CD4-positive, alpha-beta memory T cell (primary cell): ENCODE measurements around the gene MOSPD3. TPM values are rescaled to one million over a fixed set of nuclear protein-coding genes. Genes with fewer than 3 reads are reported as not detected.

Source experiments
- CTCF ChIA-PET: fragments of 350-600 bp; sonication (Branson Sonifier 250); formaldehyde crosslinking; loops from one replicate; lab custom pipeline; 2021; ENCODE audit warnings: inconsistent platforms; ENCODE audit not compliant: partially characterized antibody; lab: Charles Lee
- POLR2A ChIA-PET: fragments of 350-600 bp; sonication (Branson Sonifier 250); formaldehyde crosslinking; loops from one replicate; lab custom pipeline; 2021; ENCODE audit not compliant: partially characterized antibody; lab: Charles Lee
- DNase-seq, 5 donors: peaks; one replicate each; pipeline versions ENCODE4 v3.0.0 to v3.0.0-alpha.2; 2020 to 2022; ENCODE audit warnings: mixed read lengths in 1 of 5
- H3K27ac ChIP-seq: one replicate; pipeline ENCODE4 v1.7.0; 2013; ENCODE audit warnings: low read depth, low read length
- H3K27me3 ChIP-seq: 2 replicates; pipeline ENCODE4 v1.7.0; 2013; ENCODE audit warnings: mild to moderate bottlenecking, low read length, moderate library complexity; ENCODE audit not compliant: insufficient read depth
- H3K36me3 ChIP-seq: 2 replicates; pipeline ENCODE4 v1.7.0; 2013; ENCODE audit warnings: mild to moderate bottlenecking, low read length, moderate library complexity; ENCODE audit not compliant: insufficient read depth
- H3K4me1 ChIP-seq: 2 replicates; pipeline ENCODE4 v1.7.0; 2013; ENCODE audit warnings: mild to moderate bottlenecking, low read length, moderate library complexity; ENCODE audit not compliant: insufficient read depth
- H3K4me3 ChIP-seq, 2 donors: one replicate each; pipeline ENCODE4 v1.7.0; 2013; ENCODE audit warnings: low read length in 2 of 2, mild to moderate bottlenecking in 1 of 2
- H3K9me3 ChIP-seq, 2 donors: one replicate each; pipeline ENCODE4 v1.7.0; 2013; ENCODE audit warnings: low read length in 2 of 2, control low read depth in 1 of 2; ENCODE audit not compliant: control insufficient read depth in 1 of 2
- H3K27ac Mint-ChIP-seq, 7 donors: one replicate each; pipeline ENCODE4 v1.8.0; 2020 to 2021; ENCODE audit warnings: mixed read lengths in 7 of 7, mild to moderate bottlenecking in 6 of 7, inconsistent platforms in 3 of 7, moderate library complexity in 3 of 7
- H3K27me3 Mint-ChIP-seq, 2 donors: one replicate each; pipeline ENCODE4 v1.8.0; 2020 to 2021; ENCODE audit warnings: mixed read lengths in 2 of 2
- H3K36me3 Mint-ChIP-seq, 2 donors: one replicate each; pipeline ENCODE4 v1.8.0; 2020 to 2021; ENCODE audit warnings: mixed read lengths in 2 of 2, inconsistent platforms in 1 of 2, mild to moderate bottlenecking in 1 of 2
- H3K4me1 Mint-ChIP-seq, 4 donors: one replicate each; pipeline ENCODE4 v1.8.0; 2020 to 2021; ENCODE audit warnings: mixed read lengths in 4 of 4, mild to moderate bottlenecking in 1 of 4
- H3K4me3 Mint-ChIP-seq, 8 donors: one replicate each; pipeline ENCODE4 v1.8.0; 2020 to 2021; ENCODE audit warnings: mixed read lengths in 8 of 8, mild to moderate bottlenecking in 7 of 8, moderate library complexity in 6 of 8, inconsistent platforms in 3 of 8
- H3K9me3 Mint-ChIP-seq, 8 donors: one replicate each; pipeline ENCODE4 v1.8.0; 2020 to 2021; ENCODE audit warnings: mixed read lengths in 8 of 8, mild to moderate bottlenecking in 5 of 8, inconsistent platforms in 3 of 8, moderate library complexity in 1 of 8
- intact Hi-C: fragments of 100-400 bp; cut with micrococcal nuclease; formaldehyde crosslinking; loops from one replicate; pipeline ENCODE4 v1.15.1; 2023
- polyA plus RNA-seq, 2 donors: library from polyadenylated mRNA; unstranded; fragments of 300-500 nt; fragmentation: Illumina TruSeq; gene quantifications; one replicate each; pipeline ENCODE4 v1.2.3, GENCODE V29; 2021
- total RNA-seq, 2 experiments: library from RNA; stranded (reverse); gene quantifications; one replicate each; pipeline ENCODE4 v1.2.3, GENCODE V29; 2021

Gene MOSPD3
- total and polyA plus RNA-seq, 4 experiments from 2014 or later, result 13.4 to 32.1 (median 20.1) TPM

DNA sequence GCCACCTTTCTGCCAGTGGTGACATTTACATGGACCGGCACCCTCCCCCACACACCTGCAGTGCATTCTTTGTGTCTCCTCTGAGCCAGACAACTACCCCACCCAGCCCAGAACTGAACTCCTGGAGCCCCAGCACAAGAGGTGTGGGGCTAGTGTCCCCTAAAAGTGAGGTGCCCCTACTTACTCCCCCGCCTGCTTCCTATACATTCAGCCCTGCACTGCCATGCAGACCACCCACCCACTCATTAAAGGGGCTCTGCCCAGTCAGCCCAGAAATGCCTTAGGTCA, 40.6 kb upstream of the MOSPD3 start:
- no peaks in the 10 kb centered on the region for H3K27me3 Mint-ChIP-seq
- H3K36me3 ChIP-seq, result peaks cover 25% of the 10 kb centered on the region
- no peak overlapping the region for H3K27ac ChIP-seq
- intact Hi-C loops, result no loop called here
- peaks cover 14 to 51% (median 24%) of the 10 kb centered on the region in 4 donors for H3K4me1 Mint-ChIP-seq
- H3K9me3 ChIP-seq, result no peaks in the 10 kb centered on the region
- ChIA-PET POLR2A (interaction anchor here (0.8 to 12.1 kb wide), 8 partner anchors 8 to 134 kb away, joined by 3 to 307 read pairs (median 5); partner anchors contain the start of genes AGFG2, FBXO24, LRCH4 and NYAP1), CTCF (interaction anchor here (0.5 to 1.8 kb wide), 4 partner anchors 12 to 17 kb away, joined by 3 to 7 read pairs (median 6); partner anchors contain the start of genes FBXO24 and LRCH4)
- peak overlapping the region in 5 of 7 donors; percentile 37 to 80 (median 59) for H3K27ac Mint-ChIP-seq
- H3K4me3 ChIP-seq, result no peak overlapping the region
- peak overlapping the region in 2 of 8 donors; percentile 12 to 71 for H3K4me3 Mint-ChIP-seq
- peaks cover 0 to 2% (median 0%) of the 10 kb centered on the region in 8 donors for H3K9me3 Mint-ChIP-seq
- H3K27me3 ChIP-seq, result no peaks in the 10 kb centered on the region
- no peak for DNase-seq
- H3K4me1 ChIP-seq, result peaks cover 37% of the 10 kb centered on the region
- peaks cover 4 to 29% of the 10 kb centered on the region in 2 donors for H3K36me3 Mint-ChIP-seq

- H3K4me1 Mint-ChIP-seq, result peaks cover 14 to 51% (median 24%) of the 10 kb centered on the region in 4 donors
These were observed 39.9 kb upstream of the MOSPD3 start for GRCh38 chr7:100572281-100572948.

GRCh38 chr7:100572949-100573675, 39.2 kb upstream of the MOSPD3 start:
- ChIA-PET CTCF (interaction anchor here (1.4 kb wide), 1 partner anchor 132 kb away, joined by 3 read pairs; the partner anchor contains the start of gene POP7), POLR2A (interaction anchor here (1.0 to 12.1 kb wide), 2 partner anchors 13 to 29 kb away, joined by 3 to 307 read pairs; partner anchors contain the start of genes FBXO24, LRCH4 and PCOLCE)
- H3K9me3 Mint-ChIP-seq, result peaks cover 0 to 2% (median 0%) of the 10 kb centered on the region in 8 donors
- Histone ChIP-seq H3K4me1 (peaks cover 30% of the 10 kb centered on the region), H3K27ac (no peak overlapping the region), H3K9me3 (no peaks in the 10 kb centered on the region), H3K4me3 (no peak overlapping the region), H3K27me3 (no peaks in the 10 kb centered on the region), H3K36me3 (peaks cover 36% of the 10 kb centered on the region)
- H3K27ac Mint-ChIP-seq, result no peak overlapping the region
- DNase-seq, result no peak
- no peak overlapping the region for H3K4me3 Mint-ChIP-seq
- peaks cover 4 to 31% of the 10 kb centered on the region in 2 donors for H3K36me3 Mint-ChIP-seq
- intact Hi-C loops, result no loop called here
- peaks cover 14 to 45% (median 19%) of the 10 kb centered on the region in 4 donors for H3K4me1 Mint-ChIP-seq
- no peaks in the 10 kb centered on the region for H3K27me3 Mint-ChIP-seq

More at GRCh38 chr7:100572281-100572948, 39.9 kb upstream of the MOSPD3 start:
- Mint-ChIP-seq H3K27me3 (no peaks in the 10 kb centered on the region), H3K4me3 (no peak overlapping the region), H3K36me3 (peaks cover 4 to 31% of the 10 kb centered on the region in 2 donors), H3K27ac (peak overlapping the region in 2 of 7 donors; percentile 59 to 70), H3K9me3 (peaks cover 0 to 2% (median 0%) of the 10 kb centered on the region in 8 donors)
- Histone ChIP-seq H3K27me3 (no peaks in the 10 kb centered on the region), H3K4me1 (peaks cover 37% of the 10 kb centered on the region), H3K36me3 (peaks cover 29% of the 10 kb centered on the region), H3K4me3 (no peak overlapping the region), H3K27ac (no peak overlapping the region), H3K9me3 (no peaks in the 10 kb centered on the region)
- ChIA-PET CTCF (interaction anchor here (1.4 kb wide), 1 partner anchor 133 kb away, joined by 3 read pairs; the partner anchor contains the start of gene POP7), POLR2A (interaction anchor here (1.0 to 12.1 kb wide), 2 partner anchors 14 to 29 kb away, joined by 3 to 307 read pairs; partner anchors contain the start of genes FBXO24, LRCH4 and PCOLCE)
- DNase-seq, result no peak
- intact Hi-C loops, result no loop called here

DNA sequence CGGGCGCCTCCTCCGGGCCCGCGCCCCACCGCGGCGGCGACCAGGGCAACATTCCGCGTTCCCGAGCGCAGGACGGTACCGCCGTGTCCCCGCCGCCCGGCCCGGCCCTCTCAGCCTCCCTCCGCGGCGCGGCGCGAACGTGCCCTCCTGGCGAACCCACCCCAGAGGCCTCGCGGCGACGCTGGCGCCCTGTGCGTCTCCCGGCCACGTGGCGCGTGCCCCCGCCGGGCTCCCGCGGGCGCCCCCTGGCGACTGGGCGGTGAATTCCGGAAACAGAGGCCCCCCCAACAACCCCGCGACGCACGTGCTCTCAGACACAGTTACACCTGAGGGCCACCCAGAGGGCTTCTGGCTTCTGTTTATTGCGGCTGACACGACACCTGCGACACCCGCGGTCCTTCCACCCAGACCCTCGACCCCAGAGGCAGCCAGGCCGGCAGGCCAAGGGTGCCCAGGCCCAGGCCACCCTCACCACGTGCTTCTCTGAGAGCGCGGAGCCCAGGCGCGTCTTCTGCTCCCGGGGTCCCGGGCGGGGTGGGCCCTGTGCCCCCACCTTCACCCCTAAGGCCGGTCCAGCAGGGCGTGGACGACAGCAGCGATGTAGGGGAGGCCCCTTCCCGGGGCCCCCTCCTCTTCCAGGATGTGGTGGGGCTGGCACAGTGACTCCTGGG, 38.5 kb upstream of the MOSPD3 start, which contains the start of gene SAP25:
Gene SAP25, minus strand, starts transcription at position 210 of the 671 bp plus-strand sequence. Its CDS starts 158 bp downstream, at position 52.
- Mint-ChIP-seq H3K9me3 (peaks cover 0 to 2% (median 0%) of the 10 kb centered on the region in 8 donors), H3K4me1 (peaks cover 11 to 40% (median 14%) of the 10 kb centered on the region in 4 donors), H3K27ac (peak within 1 kb of the TSS in 1 of 7 donors; percentile 57), H3K4me3 (no peak within 1 kb of the TSS), H3K27me3 (no peaks in the 10 kb centered on the region), H3K36me3 (peaks cover 6 to 32% of the 10 kb centered on the region in 2 donors)
- no peaks in the 10 kb centered on the region for H3K9me3 ChIP-seq
- no peaks in the 10 kb centered on the region for H3K27me3 ChIP-seq
- ChIA-PET CTCF (interaction anchor here (0.9 kb wide), 1 partner anchor 10 kb away, joined by 3 read pairs; no protein-coding TSS in a partner anchor), POLR2A (interaction anchor here (12.1 kb wide), 1 partner anchor 12 kb away, joined by 307 read pairs; the partner anchor contains the start of genes FBXO24 and LRCH4)
- peaks cover 26% of the 10 kb centered on the region for H3K4me1 ChIP-seq
- no peak within 1 kb of the TSS for H3K4me3 ChIP-seq
- intact Hi-C loops, result no loop called here
- H3K27ac ChIP-seq, result no peak within 1 kb of the TSS
- no peak for DNase-seq
- peaks cover 43% of the 10 kb centered on the region for H3K36me3 ChIP-seq

DNA sequence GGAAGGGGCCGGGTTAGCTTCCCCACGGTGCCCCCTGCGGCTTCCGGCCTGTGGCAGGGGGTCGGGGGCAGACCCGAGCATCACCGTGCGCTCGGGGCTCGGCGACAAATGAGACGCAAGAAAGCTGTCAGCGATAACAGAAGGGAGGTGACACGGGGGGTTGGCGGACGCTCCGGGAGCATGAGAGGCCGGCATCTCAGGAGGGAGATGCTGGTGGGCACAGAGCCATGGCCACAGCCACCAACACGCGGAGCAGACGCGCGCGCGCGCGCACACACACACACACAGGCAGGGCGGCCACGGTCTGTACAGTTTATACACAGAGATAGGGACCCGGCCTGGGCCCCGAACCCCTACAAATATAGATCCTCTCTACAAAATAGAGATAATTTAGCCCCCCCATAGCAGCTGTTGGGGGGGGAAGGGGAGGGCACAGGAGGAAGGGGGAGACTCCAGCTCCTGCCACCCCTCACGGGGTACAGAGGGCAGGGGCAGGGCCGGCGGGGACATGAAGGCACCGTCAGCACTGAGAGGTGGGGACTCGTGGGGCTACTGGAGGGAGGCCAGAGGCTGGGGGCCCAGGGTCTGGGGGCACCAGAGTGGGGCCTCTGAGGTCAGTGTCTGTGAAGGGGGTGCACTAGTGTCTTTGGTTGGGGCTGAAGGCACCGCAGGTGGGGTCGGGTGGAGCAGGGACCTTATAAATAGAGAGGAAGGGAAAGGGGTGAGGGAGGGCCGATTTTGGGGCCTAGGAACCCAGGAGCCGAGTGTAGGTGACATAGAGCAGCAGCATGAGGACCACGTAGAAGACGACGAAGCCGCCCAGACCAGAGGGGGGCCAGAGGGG, 37.8 kb upstream of the MOSPD3 start:
- intact Hi-C loops, result no loop called here
- Mint-ChIP-seq H3K4me3 (no peak overlapping the region), H3K27me3 (no peaks in the 10 kb centered on the region), H3K36me3 (peaks cover 9 to 35% of the 10 kb centered on the region in 2 donors), H3K9me3 (peaks cover 0 to 2% (median 0%) of the 10 kb centered on the region in 8 donors), H3K27ac (peak overlapping the region in 2 of 7 donors; percentile 3 to 17), H3K4me1 (peaks cover 6 to 36% (median 7%) of the 10 kb centered on the region in 4 donors)
- H3K36me3 ChIP-seq, result peaks cover 48% of the 10 kb centered on the region
- ChIA-PET POLR2A (interaction anchor here (12.1 kb wide), 1 partner anchor 12 kb away, joined by 307 read pairs; the partner anchor contains the start of genes FBXO24 and LRCH4), CTCF (interaction anchor here (0.9 kb wide), 1 partner anchor 11 kb away, joined by 3 read pairs; no protein-coding TSS in a partner anchor)
- no peak overlapping the region for H3K27ac ChIP-seq
- H3K4me3 ChIP-seq, result no peak overlapping the region
- DNase-seq, result no peak
- H3K9me3 ChIP-seq, result no peaks in the 10 kb centered on the region
- H3K4me1 ChIP-seq, result peaks cover 19% of the 10 kb centered on the region
- no peaks in the 10 kb centered on the region for H3K27me3 ChIP-seq

GRCh38 chr7:100575206-100575631, 37.1 kb upstream of the MOSPD3 start:
- CTCF ChIA-PET, result no interaction called here
- Mint-ChIP-seq H3K9me3 (peaks cover 0 to 2% (median 0%) of the 10 kb centered on the region in 8 donors), H3K4me3 (no peak overlapping the region), H3K36me3 (peaks cover 9 to 37% of the 10 kb centered on the region in 2 donors), H3K27ac (no peak overlapping the region), H3K4me1 (peaks cover 5 to 34% (median 6%) of the 10 kb centered on the region in 4 donors), H3K27me3 (no peaks in the 10 kb centered on the region)
- H3K9me3 ChIP-seq, result no peaks in the 10 kb centered on the region
- peaks cover 12% of the 10 kb centered on the region for H3K4me1 ChIP-seq
- no peak for DNase-seq
- no peaks in the 10 kb centered on the region for H3K27me3 ChIP-seq
- no peak overlapping the region for H3K4me3 ChIP-seq
- no peak overlapping the region for H3K27ac ChIP-seq
- H3K36me3 ChIP-seq, result peaks cover 54% of the 10 kb centered on the region
- POLR2A ChIA-PET, result no interaction called here
- intact Hi-C loops, result no loop called here
